H1 (cell line): ENCODE data around the gene MBD4.

ENCODE experiments used
- BRCA1 ChIP-seq: IDR thresholded peaks from 2 replicates; pipeline ENCODE4 v1.6.1; 2012; ENCODE audit warnings: low read depth, low read length, improper control_type of control experiment
- CHD1 ChIP-seq: IDR thresholded peaks from 2 replicates; pipeline ENCODE4 v1.6.1; 2012; ENCODE audit warnings: low read depth, low read length, improper control_type of control experiment
- CTCF ChIP-seq, 3 experiments: IDR thresholded peaks; 1 replicate in 2 of 3; 2 replicates in 1 of 3; pipeline versions ENCODE4 v1.5.1 to v1.6.1; 2011; ENCODE audit warnings: low read length in 3 of 3, mild to moderate bottlenecking in 3 of 3, inconsistent platforms in 2 of 3, low read depth in 1 of 3, moderate library complexity in 1 of 3; ENCODE audit not compliant: insufficient read depth in 1 of 3; ENCODE audit errors: control extremely low read depth in 1 of 3
- EZH2 ChIP-seq: fragments of 200-600 bp; sonication (generic); IDR thresholded peaks from 2 replicates; pipeline ENCODE4 v1.7.1; 2012; ENCODE audit warnings: low read depth, mild to moderate bottlenecking, moderate library complexity, low read length, inconsistent platforms; ENCODE audit not compliant: severe bottlenecking
- JUND ChIP-seq: IDR thresholded peaks from 2 replicates; pipeline ENCODE4 v1.6.1; 2011; ENCODE audit warnings: mild to moderate bottlenecking, improper control_type of control experiment, low read length
- MAFK ChIP-seq: IDR thresholded peaks from 2 replicates; pipeline ENCODE4 v1.6.1; 2012; ENCODE audit warnings: low read depth, mild to moderate bottlenecking, improper control_type of control experiment, low read length
- RAD21 ChIP-seq, 2 experiments: IDR thresholded peaks in 1 of 2; conservative IDR thresholded peaks in 1 of 2; 2 replicates each; pipeline ENCODE4 v1.6.1; 2011; ENCODE audit warnings: low read depth in 2 of 2, low read length in 2 of 2, improper control_type of control experiment in 1 of 2, inconsistent platforms in 1 of 2, mild to moderate bottlenecking in 1 of 2, moderate library complexity in 1 of 2
- TF ChIP-seq, protein P1 (sequence below): IDR thresholded peaks from 2 replicates; pipeline ENCODE4 v1.6.1; 2012; ENCODE audit warnings: inconsistent platforms

GRCh38 chr3:129417326-129417725, 22.4 kb downstream of the MBD4 start:
- TF ChIP-seq, protein P1, sequence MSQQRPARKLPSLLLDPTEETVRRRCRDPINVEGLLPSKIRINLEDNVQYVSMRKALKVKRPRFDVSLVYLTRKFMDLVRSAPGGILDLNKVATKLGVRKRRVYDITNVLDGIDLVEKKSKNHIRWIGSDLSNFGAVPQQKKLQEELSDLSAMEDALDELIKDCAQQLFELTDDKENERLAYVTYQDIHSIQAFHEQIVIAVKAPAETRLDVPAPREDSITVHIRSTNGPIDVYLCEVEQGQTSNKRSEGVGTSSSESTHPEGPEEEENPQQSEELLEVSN, result no peak
- TF ChIP-seq JUND, result no peak
- TF ChIP-seq CTCF (IDR thresholded peaks at IDR 0.05; ENCODE audit: control extremely low read depth in 1 of 3, insufficient read depth in 1 of 3, low read depth in 1 of 3, low read length in 3 of 3), result no peak
- no peak for TF ChIP-seq EZH2
- no peak for TF ChIP-seq CHD1
- no peak for TF ChIP-seq BRCA1
- TF ChIP-seq MAFK, result no peak
- no peak for TF ChIP-seq RAD21 (IDR thresholded peaks at IDR 0.05 in 1 of 2, conservative IDR thresholded peaks at IDR 0.05 in 1 of 2; ENCODE audit: low read depth in 2 of 2, low read length in 2 of 2)
